D721Med (cell line): ENCODE data around the gene TSPAN16.

Source experiments
- DNase-seq: peaks from one replicate; pipeline ENCODE4 v3.0.0; 2011; ENCODE audit warnings: low spot score; ENCODE audit not compliant: insufficient read length
- FAIRE-seq: peaks from 2 replicates; lab custom pipeline; 2011; peaks lifted over from hg19 to GRCh38; lab: Jason Lieb, UNC
- TF ChIP-seq, protein P1 (sequence below): IDR thresholded peaks from 2 replicates; pipeline ENCODE4 v1.5.1; 2012; ENCODE audit warnings: mild to moderate bottlenecking, control low read depth; ENCODE audit not compliant: insufficient read depth; ENCODE audit errors: missing control alignments

The TSPAN16 gene

DNA sequence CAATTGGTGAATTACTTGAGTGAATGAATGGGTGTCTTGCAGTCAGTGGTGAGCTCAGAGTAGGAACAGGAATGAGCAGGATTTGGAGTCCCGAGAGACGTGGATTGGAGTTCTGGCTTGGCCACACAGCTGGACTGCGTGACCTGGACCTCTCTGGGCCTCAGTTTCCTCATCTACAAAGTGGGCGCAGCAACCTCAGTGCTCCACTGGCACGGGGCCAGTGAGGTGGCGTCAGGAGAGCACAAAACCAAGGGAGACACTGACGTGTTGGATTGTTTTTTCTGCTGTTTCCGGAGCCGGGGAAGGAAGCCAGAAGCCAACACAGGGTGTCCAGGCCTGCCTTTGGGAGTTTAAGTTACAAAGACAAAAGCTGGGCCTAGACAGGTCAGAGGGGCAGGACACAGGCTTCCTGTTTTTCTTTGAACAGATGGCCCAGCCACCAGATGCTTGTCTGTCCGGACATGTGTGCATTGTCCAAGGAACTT is 27.1 kb upstream of the TSPAN16 start:
- no peak for DNase-seq
- FAIRE-seq, result no peak

DNA sequence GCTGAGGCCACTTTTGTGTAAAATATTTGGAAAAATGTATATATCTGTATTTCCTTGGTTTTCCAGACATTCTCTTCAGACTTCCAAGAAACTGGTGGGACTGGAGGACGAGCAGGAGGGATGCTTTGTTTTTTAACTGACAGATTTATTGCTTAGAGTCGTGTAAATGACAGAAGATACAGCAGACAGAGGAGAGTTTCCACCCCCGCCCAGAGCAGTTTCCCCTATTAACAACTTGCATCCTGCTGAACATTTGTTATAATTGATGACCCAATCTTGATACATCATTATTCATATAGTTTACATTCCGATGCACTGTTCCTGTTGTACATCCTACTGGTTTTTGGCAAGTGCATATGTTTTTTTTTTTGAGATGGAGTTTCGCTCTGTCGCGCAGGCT is 26.6 kb upstream of the TSPAN16 start:
- FAIRE-seq (no peak), DNase-seq (no peak)
- TF ChIP-seq, protein P1, sequence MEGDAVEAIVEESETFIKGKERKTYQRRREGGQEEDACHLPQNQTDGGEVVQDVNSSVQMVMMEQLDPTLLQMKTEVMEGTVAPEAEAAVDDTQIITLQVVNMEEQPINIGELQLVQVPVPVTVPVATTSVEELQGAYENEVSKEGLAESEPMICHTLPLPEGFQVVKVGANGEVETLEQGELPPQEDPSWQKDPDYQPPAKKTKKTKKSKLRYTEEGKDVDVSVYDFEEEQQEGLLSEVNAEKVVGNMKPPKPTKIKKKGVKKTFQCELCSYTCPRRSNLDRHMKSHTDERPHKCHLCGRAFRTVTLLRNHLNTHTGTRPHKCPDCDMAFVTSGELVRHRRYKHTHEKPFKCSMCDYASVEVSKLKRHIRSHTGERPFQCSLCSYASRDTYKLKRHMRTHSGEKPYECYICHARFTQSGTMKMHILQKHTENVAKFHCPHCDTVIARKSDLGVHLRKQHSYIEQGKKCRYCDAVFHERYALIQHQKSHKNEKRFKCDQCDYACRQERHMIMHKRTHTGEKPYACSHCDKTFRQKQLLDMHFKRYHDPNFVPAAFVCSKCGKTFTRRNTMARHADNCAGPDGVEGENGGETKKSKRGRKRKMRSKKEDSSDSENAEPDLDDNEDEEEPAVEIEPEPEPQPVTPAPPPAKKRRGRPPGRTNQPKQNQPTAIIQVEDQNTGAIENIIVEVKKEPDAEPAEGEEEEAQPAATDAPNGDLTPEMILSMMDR, result no peak

More for the DNA sequence above, 27.1 kb upstream of the TSPAN16 start:
- TF ChIP-seq, protein P1, result no peak

DNA sequence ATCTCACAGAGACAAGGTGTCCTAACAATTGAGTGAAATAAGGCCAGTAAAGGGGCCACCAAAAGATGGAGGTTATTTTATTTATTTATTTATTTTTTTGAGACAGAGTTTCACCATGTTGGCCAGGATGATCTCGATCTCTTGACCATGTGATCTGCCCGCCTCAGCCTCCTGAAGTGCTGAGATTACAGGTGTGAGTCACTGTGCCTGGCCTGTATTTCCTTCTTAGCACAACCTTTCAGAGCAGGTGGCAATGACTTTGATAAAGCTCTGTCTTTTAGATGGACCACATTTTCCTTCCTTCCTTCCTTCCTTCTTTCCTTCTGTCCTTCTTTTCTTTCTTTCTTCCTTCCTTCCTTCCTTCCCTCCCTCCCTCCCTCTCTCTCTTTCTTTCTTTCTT is 22.7 kb upstream of the TSPAN16 start:
- FAIRE-seq (no peak), DNase-seq (no peak)
- TF ChIP-seq, protein P1, result no peak

DNA sequence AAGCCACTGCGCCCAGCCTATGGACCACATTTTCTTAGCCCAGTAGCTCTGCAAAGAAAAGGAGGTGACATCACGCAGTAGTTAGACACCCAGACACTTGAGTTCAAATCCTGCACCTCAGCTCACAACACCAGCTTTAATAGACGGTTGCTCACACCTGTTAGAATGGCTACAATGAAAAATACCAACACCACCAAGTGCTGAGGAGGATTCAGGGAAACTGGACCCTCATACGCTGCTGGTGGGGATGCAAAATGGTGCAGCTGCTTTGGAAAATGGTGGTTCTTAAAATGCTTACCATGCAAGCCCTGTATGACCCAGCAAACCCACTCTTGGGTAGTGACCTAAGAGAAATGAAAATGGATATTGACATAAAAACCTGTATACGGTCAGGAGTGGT is 22.0 kb upstream of the TSPAN16 start:
- FAIRE-seq (no peak), DNase-seq (no peak)
- TF ChIP-seq, protein P1, result no peak

DNA sequence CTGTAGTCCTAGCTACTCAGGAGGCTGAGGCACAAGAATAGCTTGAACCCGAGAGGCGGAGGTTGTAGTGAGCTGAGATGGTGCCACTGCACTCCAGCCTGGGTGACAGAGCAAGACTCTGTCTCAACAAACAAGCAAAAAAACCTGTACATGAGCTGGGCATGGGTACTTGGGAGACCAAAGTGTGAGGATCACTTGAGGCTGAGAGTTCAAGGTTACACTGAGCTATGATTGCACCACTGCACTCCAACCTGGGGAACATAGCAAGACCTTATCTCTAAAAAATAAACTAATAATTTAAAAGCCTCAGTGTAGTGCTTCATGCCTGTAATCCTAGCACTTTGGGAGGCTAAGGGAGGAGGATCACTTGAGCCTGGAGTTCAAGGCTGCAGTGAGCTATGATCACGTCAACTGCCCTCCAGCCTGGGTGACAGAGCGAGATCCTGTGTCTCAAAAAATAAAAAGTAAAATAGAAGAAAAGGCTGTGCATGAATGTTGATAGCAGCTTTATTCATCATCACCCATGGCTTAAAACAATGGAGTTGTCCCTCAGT is 21.4 kb upstream of the TSPAN16 start:
- FAIRE-seq (no peak), DNase-seq (no peak)
- TF ChIP-seq, protein P1, result no peak

DNA sequence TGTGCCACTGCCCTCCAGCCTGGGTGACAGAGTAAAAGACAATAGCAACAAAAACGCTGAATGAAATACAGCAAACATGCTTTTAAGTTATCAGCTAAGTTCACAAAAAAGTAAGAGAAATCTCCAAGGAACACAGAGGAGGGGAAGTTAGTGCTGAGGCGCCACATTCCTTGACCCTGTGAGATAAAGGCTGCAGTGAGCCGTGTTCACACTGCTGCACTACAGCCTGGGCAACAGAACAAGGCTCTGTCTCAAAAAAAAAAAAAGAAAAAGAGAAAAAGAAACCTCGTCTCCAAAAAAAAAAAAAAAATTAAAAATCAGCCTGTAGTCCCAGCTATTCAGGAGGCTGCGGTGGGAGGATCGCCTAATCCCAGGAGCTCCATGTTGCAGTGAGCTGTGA is 17.3 kb upstream of the TSPAN16 start:
- DNase-seq, result no peak
- no peak for FAIRE-seq
- TF ChIP-seq, protein P1, result no peak

DNA sequence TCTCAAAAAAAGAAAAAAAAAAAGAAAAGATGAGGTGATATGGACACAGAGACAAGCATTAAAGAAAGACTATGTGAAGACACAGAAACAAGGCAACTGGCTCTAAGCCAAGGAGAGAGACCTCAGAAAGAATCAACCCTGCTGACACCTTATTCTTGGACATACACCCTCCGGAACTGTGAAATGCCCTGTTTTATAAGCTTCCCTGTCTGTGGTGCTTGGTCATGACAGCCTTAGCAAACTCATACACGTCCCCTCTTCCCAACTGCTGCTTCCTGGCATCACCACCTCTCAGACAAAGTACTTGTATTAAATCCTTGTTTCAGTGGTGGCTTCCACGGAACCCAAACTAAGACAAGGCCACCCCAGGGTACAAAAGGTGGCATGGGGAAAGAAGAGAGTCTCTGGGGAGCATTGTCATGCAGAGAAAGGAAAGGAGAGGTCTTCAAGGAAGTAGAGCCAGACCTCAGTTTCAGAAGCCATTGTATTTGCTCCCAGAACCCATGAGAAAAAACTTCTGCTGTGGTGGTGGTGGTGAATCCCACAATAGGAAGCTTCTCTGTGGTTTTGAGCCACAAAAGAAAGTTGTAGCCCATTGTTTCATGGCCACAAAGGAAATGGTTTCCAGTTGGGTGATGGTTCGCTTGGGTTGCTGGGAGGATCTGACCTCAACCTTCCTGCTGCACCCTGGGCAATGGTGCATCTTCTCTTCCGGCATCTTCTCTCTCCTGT is 16.3 kb upstream of the TSPAN16 start:
- no peak for FAIRE-seq
- TF ChIP-seq, protein P1, result no peak
- DNase-seq, result no peak
